Measurements from ENCODE around the gene PLCB2.

- TF ChIP-seq CTCF (IDR thresholded peaks at IDR 0.05) (no peak), POLR2A (IDR thresholded peaks at IDR 0.05) (no peak), EP300 (IDR thresholded peaks at IDR 0.05) (no peak), POLR2AphosphoS5 (IDR thresholded peaks at IDR 0.05) (no peak)
These were observed 16.7 kb downstream of the PLCB2 start for GRCh38 chr15:40290918-40291574.

All from suprapubic skin (tissue), 4 donors.